ENCODE measurements around the gene AHCYL2.

AHCYL2 gene

GRCh38 chr7:129208667-129209066 is 16.2 kb upstream of the AHCYL2 start:
- TF ChIP-seq CTCF (IDR thresholded peaks at IDR 0.05; ENCODE audit: control extremely low read depth, extremely low read depth, low read depth, missing control alignments): no peak
- CTCF ChIA-PET: interaction anchor here (1.0 to 9.0 kb wide), 11 partner anchors 9 to 367 kb away, joined by 3 to 58 read pairs (median 5); partner anchors contain the start of gene SMO
- POLR2A ChIA-PET: no interaction called here
- no peak for DNase-seq (ENCODE audit: extremely low spot score)

DNA sequence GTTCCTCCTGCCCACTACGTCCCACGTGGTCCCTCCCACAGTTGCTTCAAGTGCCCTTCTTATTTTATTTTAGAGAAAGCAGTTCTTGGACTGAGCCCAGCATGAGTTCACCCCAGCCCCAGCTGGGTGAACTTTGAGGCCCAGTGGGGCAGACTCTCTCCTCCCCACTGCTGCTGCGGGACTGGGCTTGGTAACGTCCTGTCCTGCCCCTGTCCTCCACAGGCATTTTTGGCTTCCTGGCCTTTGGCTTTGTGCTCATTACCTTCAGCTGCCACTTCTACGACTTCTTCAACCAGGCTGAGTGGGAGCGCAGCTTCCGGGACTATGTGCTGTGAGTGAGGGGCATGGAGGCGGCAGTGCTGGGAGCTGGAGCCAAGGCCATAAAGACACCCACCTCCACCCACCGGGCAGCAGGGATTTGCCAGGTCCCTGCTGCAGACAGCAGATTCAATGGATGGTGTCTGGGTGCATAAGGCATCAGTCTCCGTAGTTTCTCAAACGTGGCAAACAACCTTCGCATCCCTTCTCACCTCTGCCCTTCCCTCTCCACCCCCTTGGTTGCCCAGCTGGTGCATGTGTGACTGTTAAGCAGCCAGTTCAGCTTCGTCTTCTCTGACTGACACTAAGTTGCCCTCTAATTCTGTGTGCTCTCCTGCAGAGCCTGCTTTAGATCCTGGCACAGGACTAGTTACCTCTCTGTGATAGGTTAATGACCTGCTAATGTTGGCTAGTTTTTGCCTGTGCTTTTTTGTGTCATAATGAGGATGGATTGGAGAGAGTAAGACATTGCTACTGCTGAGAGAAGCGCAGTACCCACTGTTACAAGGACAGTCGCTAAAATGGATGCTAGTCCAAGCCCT is 15.5 kb upstream of the AHCYL2 start:
- ChIA-PET CTCF (interaction anchor here (0.7 to 9.0 kb wide), 26 partner anchors 9 to 368 kb away, joined by 3 to 58 read pairs (median 4); partner anchors contain the start of genes AHCYL2 and SMO), POLR2A (no interaction called here)
- TF ChIP-seq CTCF (IDR thresholded peaks at IDR 0.05; ENCODE audit: control extremely low read depth, extremely low read depth, low read depth, missing control alignments): no peak
- DNase-seq (ENCODE audit: extremely low spot score): no peak

DNA sequence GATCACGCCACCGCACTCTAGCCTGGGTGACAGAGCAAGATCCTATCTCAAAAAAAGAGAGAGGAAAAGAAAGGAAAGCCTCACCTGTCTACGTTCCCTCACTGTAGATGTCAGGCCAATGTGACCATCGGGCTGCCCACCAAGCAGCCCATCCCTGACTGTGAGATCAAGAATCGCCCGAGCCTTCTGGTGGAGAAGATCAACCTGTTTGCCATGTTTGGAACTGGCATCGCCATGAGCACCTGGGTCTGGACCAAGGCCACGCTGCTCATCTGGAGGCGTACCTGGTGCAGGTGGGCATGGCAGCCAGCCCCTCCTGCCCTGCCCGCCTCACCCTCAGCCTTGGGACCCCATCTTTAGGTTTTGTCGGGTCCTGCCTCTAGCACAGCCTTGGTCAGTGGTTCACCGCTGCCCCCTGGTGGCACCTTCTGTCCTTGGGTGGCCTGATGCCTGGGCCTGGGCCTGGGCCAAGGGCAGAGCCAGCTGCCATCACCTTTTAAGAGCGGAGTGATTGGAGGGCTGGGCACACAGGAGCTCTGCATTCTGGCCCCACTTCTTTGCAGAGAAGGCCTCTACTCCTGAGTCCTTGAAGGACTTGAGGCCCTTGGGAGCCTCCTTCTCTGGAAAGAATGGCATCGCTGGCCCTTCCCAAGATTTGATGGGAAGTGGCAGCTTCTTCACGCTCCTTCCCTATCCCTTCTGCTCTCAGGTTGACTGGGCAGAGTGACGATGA is 14.4 kb upstream of the AHCYL2 start:
- peak; percentile 88 for DNase-seq (ENCODE audit: extremely low spot score)
- TF ChIP-seq CTCF (IDR thresholded peaks at IDR 0.05; ENCODE audit: control extremely low read depth, extremely low read depth, low read depth, missing control alignments): peak; percentile 96
- POLR2A ChIA-PET: no interaction called here
- CTCF ChIA-PET: interaction anchor here (0.7 to 9.0 kb wide), 45 partner anchors 7 to 784 kb away, joined by 3 to 58 read pairs (median 4); partner anchors contain the start of genes AHCYL2, ATP6V1F, KCP and SMO

DNA sequence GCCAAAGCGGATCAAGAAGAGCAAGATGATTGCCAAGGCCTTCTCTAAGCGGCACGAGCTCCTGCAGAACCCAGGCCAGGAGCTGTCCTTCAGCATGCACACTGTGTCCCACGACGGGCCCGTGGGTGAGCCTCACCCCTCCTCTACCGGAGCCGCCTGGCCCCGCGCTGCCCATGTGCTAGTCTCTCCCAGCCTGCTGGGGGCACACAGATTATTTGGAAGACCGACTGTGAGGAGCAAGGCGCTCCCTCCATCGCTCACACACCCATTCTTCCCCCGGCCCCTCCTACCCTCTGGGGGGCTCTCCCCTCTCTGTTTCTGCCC is 13.9 kb upstream of the AHCYL2 start:
- no peak for TF ChIP-seq CTCF (IDR thresholded peaks at IDR 0.05; ENCODE audit: control extremely low read depth, extremely low read depth, low read depth, missing control alignments)
- DNase-seq (ENCODE audit: extremely low spot score): no peak
- CTCF ChIA-PET: interaction anchor here (0.7 to 9.0 kb wide), 41 partner anchors 7 to 784 kb away, joined by 3 to 58 read pairs (median 4); partner anchors contain the start of genes AHCYL2, ATP6V1F, KCP and SMO
- POLR2A ChIA-PET: no interaction called here

DNA sequence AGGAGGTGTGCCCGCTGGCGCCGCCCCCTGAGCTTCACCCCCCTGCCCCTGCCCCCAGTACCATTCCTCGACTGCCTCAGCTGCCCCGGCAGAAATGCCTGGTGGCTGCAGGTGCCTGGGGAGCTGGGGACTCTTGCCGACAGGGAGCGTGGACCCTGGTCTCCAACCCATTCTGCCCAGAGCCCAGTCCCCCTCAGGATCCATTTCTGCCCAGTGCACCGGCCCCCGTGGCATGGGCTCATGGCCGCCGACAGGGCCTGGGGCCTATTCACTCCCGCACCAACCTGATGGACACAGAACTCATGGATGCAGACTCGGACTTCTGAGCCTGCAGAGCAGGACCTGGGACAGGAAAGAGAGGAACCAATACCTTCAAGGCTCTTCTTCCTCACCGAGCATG is 12.7 kb upstream of the AHCYL2 start:
- CTCF ChIA-PET: interaction anchor here (1.2 to 6.7 kb wide), 8 partner anchors 10 to 315 kb away, joined by 3 to 46 read pairs (median 8); no protein-coding TSS in a partner anchor
- POLR2A ChIA-PET: no interaction called here
- no peak for DNase-seq (ENCODE audit: extremely low spot score)
- TF ChIP-seq CTCF (IDR thresholded peaks at IDR 0.05; ENCODE audit: control extremely low read depth, extremely low read depth, low read depth, missing control alignments): no peak

DNA sequence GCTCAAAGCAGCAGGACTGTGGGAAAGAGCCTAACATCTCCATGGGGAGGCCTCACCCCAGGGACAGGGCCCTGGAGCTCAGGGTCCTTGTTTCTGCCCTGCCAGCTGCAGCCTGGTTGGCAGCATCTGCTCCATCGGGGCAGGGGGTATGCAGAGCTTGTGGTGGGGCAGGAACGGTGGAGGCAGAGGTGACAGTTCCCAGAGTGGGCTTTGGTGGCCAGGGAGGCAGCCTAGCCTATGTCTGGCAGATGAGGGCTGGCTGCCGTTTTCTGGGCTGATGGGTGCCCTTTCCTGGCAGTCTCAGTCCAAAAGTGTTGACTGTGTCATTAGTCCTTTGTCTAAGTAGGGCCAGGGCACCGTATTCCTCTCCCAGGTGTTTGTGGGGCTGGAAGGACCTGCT is 12.2 kb upstream of the AHCYL2 start:
- POLR2A ChIA-PET: no interaction called here
- no peak for TF ChIP-seq CTCF (IDR thresholded peaks at IDR 0.05; ENCODE audit: control extremely low read depth, extremely low read depth, low read depth, missing control alignments)
- DNase-seq (ENCODE audit: extremely low spot score): no peak
- CTCF ChIA-PET: interaction anchor here (1.2 to 6.7 kb wide), 6 partner anchors 8 to 315 kb away, joined by 3 to 46 read pairs (median 6); no protein-coding TSS in a partner anchor

Measured in GM10248 (cell line).